Neuronal stem cell (in vitro differentiated cells): ENCODE data around the gene MBP.

Experiments used
- DNase-seq: peaks from one replicate; pipeline ENCODE4 v3.0.0-alpha.2; 2013; ENCODE audit warnings: low spot score
- H2AFZ ChIP-seq: one replicate; pipeline ENCODE4 v1.6.1; 2013; ENCODE audit warnings: mild to moderate bottlenecking, low read length, inconsistent platforms
- H2AK5ac ChIP-seq: 2 replicates; pipeline ENCODE4 v1.6.1; 2013; ENCODE audit warnings: low read depth, mild to moderate bottlenecking, inconsistent platforms, low read length, moderate library complexity, mixed read lengths
- H2BK120ac ChIP-seq: 2 replicates; pipeline ENCODE4 v1.6.1; 2013; ENCODE audit warnings: low read depth, mild to moderate bottlenecking, inconsistent platforms, low read length, moderate library complexity, mixed read lengths
- H2BK12ac ChIP-seq: one replicate; pipeline ENCODE4 v1.6.1; 2013; ENCODE audit warnings: low read length, inconsistent platforms
- H2BK15ac ChIP-seq: 2 replicates; pipeline ENCODE4 v1.6.1; 2013; ENCODE audit warnings: mild to moderate bottlenecking, low read length, inconsistent platforms, mixed read lengths
- H2BK5ac ChIP-seq: one replicate; pipeline ENCODE4 v1.6.1; 2013; ENCODE audit warnings: inconsistent platforms, mild to moderate bottlenecking, low read length, moderate library complexity
- H3K14ac ChIP-seq: one replicate; pipeline ENCODE4 v1.6.1; 2013; ENCODE audit warnings: low read length, inconsistent platforms
- H3K18ac ChIP-seq: 2 replicates; pipeline ENCODE4 v1.6.1; 2013; ENCODE audit warnings: low read length, inconsistent platforms
- H3K23ac ChIP-seq: 2 replicates; pipeline ENCODE4 v1.6.1; 2013; ENCODE audit warnings: low read depth, mild to moderate bottlenecking, mixed read lengths, low read length, inconsistent platforms; ENCODE audit not compliant: poor library complexity
- H3K27ac ChIP-seq: replicated peaks from 3 replicates; pipeline ENCODE4 v1.5.1; 2013; ENCODE audit warnings: low read length, inconsistent platforms
- H3K27me3 ChIP-seq, 3 experiments: 2 replicates each; pipeline ENCODE4 v1.6.1; 2013; ENCODE audit warnings: low read length in 3 of 3, mild to moderate bottlenecking in 2 of 3, inconsistent platforms in 1 of 3, low read depth in 1 of 3, mixed read lengths in 1 of 3, moderate library complexity in 1 of 3; ENCODE audit not compliant: control insufficient read depth in 3 of 3, insufficient read depth in 3 of 3
- H3K36me3 ChIP-seq, 2 donors: replicated peaks in 1 of 2; 2 replicates each; pipeline ENCODE4 v1.6.1; 2013; ENCODE audit warnings: low read length in 2 of 2; ENCODE audit not compliant: control insufficient read depth in 2 of 2, insufficient read depth in 2 of 2
- H3K4ac ChIP-seq: 2 replicates; pipeline ENCODE4 v1.6.1; 2013; ENCODE audit warnings: inconsistent platforms, mild to moderate bottlenecking, low read length, moderate library complexity
- H3K4me1 ChIP-seq, 2 donors: 1 replicate in 1 of 2; 2 replicates in 1 of 2; pipeline ENCODE4 v1.6.1; 2013; ENCODE audit warnings: low read length in 2 of 2, low read depth in 1 of 2; ENCODE audit not compliant: control insufficient read depth in 2 of 2, insufficient read depth in 1 of 2
- H3K4me2 ChIP-seq: one replicate; pipeline ENCODE4 v1.6.1; 2013; ENCODE audit warnings: mild to moderate bottlenecking, low read length, inconsistent platforms; ENCODE audit not compliant: insufficient read depth, poor library complexity, severe bottlenecking
- H3K4me3 ChIP-seq, 2 donors: 2 replicates each; pipeline ENCODE4 v1.5.1; 2013; ENCODE audit warnings: low read length in 2 of 2, mild to moderate bottlenecking in 2 of 2, inconsistent platforms in 1 of 2, moderate library complexity in 1 of 2
- H3K79me1 ChIP-seq: one replicate; pipeline ENCODE4 v1.6.1; 2013; ENCODE audit warnings: low read depth, mild to moderate bottlenecking, inconsistent platforms, low read length, moderate library complexity
- H3K9ac ChIP-seq: one replicate; pipeline ENCODE4 v1.6.1; 2013; ENCODE audit warnings: mild to moderate bottlenecking, low read depth, low read length, inconsistent platforms; ENCODE audit not compliant: poor library complexity
- H3K9me3 ChIP-seq, 2 donors: replicated peaks in 1 of 2; 2 replicates each; pipeline versions ENCODE3 to v1.6.1; 2013; ENCODE audit warnings: low read length in 2 of 2, mild to moderate bottlenecking in 2 of 2, inconsistent platforms in 1 of 2, low read depth in 1 of 2, mixed read lengths in 1 of 2, moderate library complexity in 1 of 2; ENCODE audit not compliant: control insufficient read depth in 2 of 2, insufficient read depth in 1 of 2
- H4K8ac ChIP-seq: one replicate; pipeline ENCODE4 v1.6.1; 2013; ENCODE audit warnings: low read depth, mild to moderate bottlenecking, inconsistent platforms, low read length, moderate library complexity
- H4K91ac ChIP-seq: one replicate; pipeline ENCODE4 v1.6.1; 2013; ENCODE audit warnings: low read length, low read depth, mild to moderate bottlenecking, inconsistent platforms; ENCODE audit not compliant: poor library complexity
- WGBS, 2 donors: extraction: QIAGEN DNeasy Blood & Tissue Kit; methylation state at CpG; one replicate each; pipeline ENCODE4 v1.1.7; 2013; ENCODE audit warnings: missing lambda C conversion rate in 2 of 2, mixed read lengths in 1 of 2; ENCODE audit not compliant: insufficient read length in 2 of 2, insufficient replicate concordance in 1 of 2; ENCODE audit errors: extremely low coverage in 2 of 2; 5-methylcytosine and 5-hydroxymethylcytosine counted together

Gene MBP

DNA sequence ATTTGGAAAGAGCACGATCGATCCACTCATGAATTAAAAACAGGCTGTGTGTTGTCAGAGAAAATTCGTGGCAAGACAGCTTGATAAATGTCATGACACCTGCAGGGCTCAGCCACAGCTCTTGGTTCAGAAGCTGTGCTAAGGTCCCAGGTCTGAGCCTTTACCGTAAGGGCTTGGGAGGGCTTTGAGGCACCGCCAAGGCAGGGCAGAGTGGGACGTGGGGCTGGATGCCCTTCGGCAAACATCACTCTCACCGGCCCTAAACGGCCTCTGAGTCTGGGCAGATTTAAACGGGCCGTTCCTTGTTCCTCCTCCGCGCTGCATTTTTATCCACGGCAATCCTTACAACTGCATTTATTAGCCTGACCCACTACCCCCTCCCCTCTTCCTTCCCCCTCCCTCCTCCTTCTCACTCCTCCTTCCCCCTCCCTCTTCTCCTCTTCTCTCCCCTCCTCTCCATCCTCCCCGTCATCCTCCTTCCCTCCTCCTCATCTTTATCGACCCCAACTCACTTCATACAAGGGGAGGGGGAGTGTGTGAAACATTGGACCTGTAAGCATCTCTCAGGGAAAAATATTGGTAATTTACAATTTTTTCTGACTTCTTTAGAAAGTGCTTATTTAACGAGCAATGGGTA, 33.9 kb downstream of the MBP start:
- H2BK15ac ChIP-seq = no peak overlapping the region
- 100% methylated on average over 1 of the region's 17 CpGs; no CpG with 5 or more reads in 1 of the 2 donors for WGBS, 2 donors

GRCh38 chr18:77098029-77098428, 34.6 kb downstream of the MBP start:
- Histone ChIP-seq H2BK12ac (no peak overlapping the region), H3K36me3 (no peaks in the 10 kb centered on the region), H3K4ac (no peak overlapping the region), H3K23ac (no peak overlapping the region), H2AFZ (no peak overlapping the region), H3K18ac (no peak overlapping the region), H3K4me2 (no peak overlapping the region), H3K27me3 (peaks cover 0 to 9% (median 2%) of the 10 kb centered on the region in 3 experiments), H2BK120ac (no peak overlapping the region), H2BK5ac (no peak overlapping the region), H4K91ac (no peak overlapping the region), H2BK15ac (no peak overlapping the region), H3K14ac (no peak overlapping the region), H4K8ac (no peak overlapping the region), H2AK5ac (no peak overlapping the region), H3K4me1 (peaks cover 8 to 11% of the 10 kb centered on the region in 2 donors), H3K9ac (no peak overlapping the region), H3K9me3 (no peaks in the 10 kb centered on the region), H3K27ac (no peak overlapping the region), H3K79me1 (no peaks in the 10 kb centered on the region), H3K4me3 (no peak overlapping the region)
- DNase-seq = no peak
- no CpG with 5 or more reads among the region's 2 CpGs for WGBS, 2 donors

More for the DNA sequence above, 33.9 kb downstream of the MBP start:
- no peaks in the 10 kb centered on the region for H3K36me3 ChIP-seq
- no peak overlapping the region for H3K4me3 ChIP-seq
- H4K91ac ChIP-seq = no peak overlapping the region
- no peak overlapping the region for H3K14ac ChIP-seq
- peaks cover 8 to 11% of the 10 kb centered on the region in 2 donors for H3K4me1 ChIP-seq
- H2BK120ac ChIP-seq = no peak overlapping the region
- no peaks in the 10 kb centered on the region for H3K79me1 ChIP-seq
- no peak overlapping the region for H3K9ac ChIP-seq
- no peak overlapping the region for H2AK5ac ChIP-seq
- H2BK12ac ChIP-seq = no peak overlapping the region
- H3K9me3 ChIP-seq = no peaks in the 10 kb centered on the region
- no peak overlapping the region for H3K18ac ChIP-seq
- H4K8ac ChIP-seq = no peak overlapping the region
- no peak overlapping the region for H3K4ac ChIP-seq
- no peak overlapping the region for H2BK5ac ChIP-seq
- DNase-seq = no peak
- H3K4me2 ChIP-seq = no peak overlapping the region
- H3K23ac ChIP-seq = no peak overlapping the region
- peak overlapping the region; percentile 63 for H2AFZ ChIP-seq
- H3K27me3 ChIP-seq = peaks cover 0 to 9% (median 2%) of the 10 kb centered on the region in 3 experiments
- H3K27ac ChIP-seq = no peak overlapping the region

GRCh38 chr18:77096936-77097886, 35.4 kb downstream of the MBP start:
- H3K4me2 ChIP-seq = no peak overlapping the region
- no peak overlapping the region for H2BK120ac ChIP-seq
- H3K23ac ChIP-seq = no peak overlapping the region
- H3K14ac ChIP-seq = no peak overlapping the region
- H2BK5ac ChIP-seq = no peak overlapping the region
- H2AFZ ChIP-seq = no peak overlapping the region
- no peak overlapping the region for H2BK15ac ChIP-seq
- no peak overlapping the region for H2AK5ac ChIP-seq
- no peaks in the 10 kb centered on the region for H3K36me3 ChIP-seq
- no peak overlapping the region for H3K9ac ChIP-seq
- DNase-seq = no peak
- no peak overlapping the region for H3K18ac ChIP-seq
- H4K91ac ChIP-seq = no peak overlapping the region
- H3K4me3 ChIP-seq = no peak overlapping the region
- WGBS, 2 donors = no CpG with 5 or more reads among the region's 11 CpGs
- H3K4ac ChIP-seq = no peak overlapping the region
- H2BK12ac ChIP-seq = no peak overlapping the region
- H3K9me3 ChIP-seq = no peaks in the 10 kb centered on the region
- H3K27ac ChIP-seq = no peak overlapping the region
- H3K27me3 ChIP-seq = peaks cover 0 to 9% (median 2%) of the 10 kb centered on the region in 3 experiments
- H3K4me1 ChIP-seq = peaks cover 8 to 11% of the 10 kb centered on the region in 2 donors
- no peak overlapping the region for H4K8ac ChIP-seq
- H3K79me1 ChIP-seq = no peaks in the 10 kb centered on the region
